ENCODE measurements around the gene TEX19. TPM values are rescaled to one million over a fixed set of nuclear protein-coding genes. Genes with fewer than 3 reads are reported as not detected.

TEX19 gene
- total RNA-seq, 4 donors from 2014 or later: not detected

DNA sequence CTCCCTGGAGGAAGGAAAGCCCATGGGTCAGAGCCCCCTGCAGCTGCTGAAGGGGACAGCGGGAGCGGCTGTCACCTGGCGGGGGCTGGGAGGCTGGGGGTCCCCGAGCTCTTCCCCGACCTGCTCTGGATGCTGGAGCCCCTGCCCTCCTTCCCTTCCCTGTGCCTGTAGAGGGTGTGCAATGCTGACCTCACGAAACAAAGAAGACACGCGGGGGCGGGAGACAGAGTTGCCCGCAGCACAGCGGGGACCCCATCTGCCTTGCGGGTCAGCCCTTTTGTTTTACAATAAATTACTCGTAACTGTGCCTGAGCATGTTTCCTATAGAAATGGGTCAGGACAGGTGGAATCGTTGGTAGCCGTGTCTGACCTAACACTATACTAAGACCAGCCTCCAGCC is 31.8 kb upstream of the TEX19 start:
- H3K27me3 ChIP-seq: peaks cover 14% of the 10 kb centered on the region
- DNase-seq (ENCODE audit: low spot score in 2 of 2): no peak
- 82% methylated on average over 10 of the region's 15 CpGs for WGBS
- H3K36me3 ChIP-seq: no peaks in the 10 kb centered on the region
- no peak overlapping the region for H3K27ac ChIP-seq
- TF ChIP-seq POLR2A (IDR thresholded peaks at IDR 0.05) (no peak), POLR2AphosphoS5 (IDR thresholded peaks at IDR 0.05) (no peak), EP300 (IDR thresholded peaks at IDR 0.05) (no peak)
- TF ChIP-seq, protein P1, sequence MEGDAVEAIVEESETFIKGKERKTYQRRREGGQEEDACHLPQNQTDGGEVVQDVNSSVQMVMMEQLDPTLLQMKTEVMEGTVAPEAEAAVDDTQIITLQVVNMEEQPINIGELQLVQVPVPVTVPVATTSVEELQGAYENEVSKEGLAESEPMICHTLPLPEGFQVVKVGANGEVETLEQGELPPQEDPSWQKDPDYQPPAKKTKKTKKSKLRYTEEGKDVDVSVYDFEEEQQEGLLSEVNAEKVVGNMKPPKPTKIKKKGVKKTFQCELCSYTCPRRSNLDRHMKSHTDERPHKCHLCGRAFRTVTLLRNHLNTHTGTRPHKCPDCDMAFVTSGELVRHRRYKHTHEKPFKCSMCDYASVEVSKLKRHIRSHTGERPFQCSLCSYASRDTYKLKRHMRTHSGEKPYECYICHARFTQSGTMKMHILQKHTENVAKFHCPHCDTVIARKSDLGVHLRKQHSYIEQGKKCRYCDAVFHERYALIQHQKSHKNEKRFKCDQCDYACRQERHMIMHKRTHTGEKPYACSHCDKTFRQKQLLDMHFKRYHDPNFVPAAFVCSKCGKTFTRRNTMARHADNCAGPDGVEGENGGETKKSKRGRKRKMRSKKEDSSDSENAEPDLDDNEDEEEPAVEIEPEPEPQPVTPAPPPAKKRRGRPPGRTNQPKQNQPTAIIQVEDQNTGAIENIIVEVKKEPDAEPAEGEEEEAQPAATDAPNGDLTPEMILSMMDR (IDR thresholded peaks at IDR 0.05): no peak
- H3K4me3 ChIP-seq: no peak overlapping the region
- peaks cover 37% of the 10 kb centered on the region for H3K4me1 ChIP-seq
- no peaks in the 10 kb centered on the region for H3K9me3 ChIP-seq

DNA sequence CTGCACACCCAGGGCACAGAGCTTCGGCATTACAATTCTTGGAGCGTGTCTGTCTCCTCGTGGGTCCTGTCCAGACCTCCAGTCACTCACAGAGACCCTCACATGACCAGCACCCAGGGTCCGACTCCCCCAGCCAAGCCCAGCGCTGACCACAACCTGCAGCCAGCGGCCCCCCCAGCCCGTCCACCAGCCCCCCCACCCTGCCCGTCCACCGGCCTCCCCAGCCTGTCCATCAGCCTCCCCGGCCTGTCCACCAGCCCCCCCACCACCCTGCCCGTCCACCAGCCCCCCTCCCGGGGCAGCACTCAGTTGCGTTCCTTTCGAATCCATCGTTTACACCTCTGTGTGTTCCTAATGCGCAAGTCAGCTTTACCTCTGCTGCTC is 31.3 kb upstream of the TEX19 start:
- no peaks in the 10 kb centered on the region for H3K36me3 ChIP-seq
- 92% methylated on average over 5 of the region's 16 CpGs for WGBS
- no peaks in the 10 kb centered on the region for H3K9me3 ChIP-seq
- H3K4me3 ChIP-seq: no peak overlapping the region
- no peak overlapping the region for H3K27ac ChIP-seq
- H3K4me1 ChIP-seq: peaks cover 41% of the 10 kb centered on the region
- no peak for DNase-seq (ENCODE audit: low spot score in 2 of 2)
- H3K27me3 ChIP-seq: peaks cover 10% of the 10 kb centered on the region
- no peak for TF ChIP-seq POLR2AphosphoS5 (IDR thresholded peaks at IDR 0.05)
- TF ChIP-seq, protein P1 (IDR thresholded peaks at IDR 0.05): no peak
- no peak for TF ChIP-seq EP300 (IDR thresholded peaks at IDR 0.05)
- no peak for TF ChIP-seq POLR2A (IDR thresholded peaks at IDR 0.05)

DNA sequence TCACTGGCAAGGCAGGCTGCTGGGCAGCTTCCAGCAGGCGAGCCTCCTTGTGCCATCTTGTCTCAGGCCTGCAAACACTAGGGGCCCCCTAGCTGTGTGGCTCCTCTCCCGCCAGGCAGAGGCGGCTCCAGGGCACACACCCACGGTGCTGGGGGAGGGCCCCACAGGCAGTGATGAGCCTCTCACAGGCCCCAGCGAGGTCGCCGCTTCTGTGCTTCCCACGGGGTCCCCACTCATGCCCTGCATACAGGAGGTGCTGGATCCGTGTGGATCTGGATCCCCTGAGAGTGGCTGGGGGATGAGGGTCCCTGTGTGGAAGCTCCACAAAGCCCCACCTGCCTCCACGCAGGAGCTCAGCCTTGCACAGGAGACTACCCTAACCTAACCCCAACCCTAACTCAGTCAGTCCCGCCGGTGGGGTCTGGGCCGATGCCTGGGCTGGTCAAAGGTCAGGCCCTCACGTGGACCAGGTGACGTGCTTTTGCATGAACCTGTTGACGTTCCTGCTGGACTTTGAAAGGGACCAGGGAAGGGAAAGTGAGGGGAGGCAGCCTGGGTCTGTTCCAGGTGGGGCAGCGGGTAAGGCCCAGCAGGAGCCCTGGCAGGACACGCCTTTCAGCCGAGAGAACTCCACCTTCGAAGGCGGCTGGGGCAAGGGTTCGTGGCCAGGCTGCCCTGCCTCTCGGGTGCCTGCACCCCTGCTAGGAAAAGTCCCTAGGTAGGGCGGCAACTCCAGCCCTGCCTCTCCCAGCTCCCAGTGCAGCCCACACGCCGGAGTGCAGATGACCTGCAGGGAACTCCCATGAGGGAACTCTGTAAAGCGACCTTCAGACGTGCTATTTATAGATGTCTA is 30.7 kb upstream of the TEX19 start:
- Histone ChIP-seq H3K36me3 (no peaks in the 10 kb centered on the region), H3K9me3 (no peaks in the 10 kb centered on the region), H3K27me3 (peaks cover 3% of the 10 kb centered on the region), H3K27ac (no peak overlapping the region), H3K4me3 (no peak overlapping the region), H3K4me1 (peaks cover 47% of the 10 kb centered on the region)
- TF ChIP-seq EP300 (IDR thresholded peaks at IDR 0.05): no peak
- TF ChIP-seq, protein P1 (IDR thresholded peaks at IDR 0.05): no peak
- TF ChIP-seq POLR2A (IDR thresholded peaks at IDR 0.05): no peak
- no peak for TF ChIP-seq POLR2AphosphoS5 (IDR thresholded peaks at IDR 0.05)
- WGBS: 65% methylated on average over 14 of the region's 28 CpGs
- DNase-seq (ENCODE audit: low spot score in 2 of 2): no peak

- DNase-seq (ENCODE audit: low spot score in 2 of 2): no peak
- Histone ChIP-seq H3K36me3 (no peaks in the 10 kb centered on the region), H3K4me3 (no peak overlapping the region), H3K9me3 (no peaks in the 10 kb centered on the region), H3K27ac (no peak overlapping the region), H3K4me1 (peaks cover 54% of the 10 kb centered on the region), H3K27me3 (no peaks in the 10 kb centered on the region)
- TF ChIP-seq POLR2AphosphoS5 (IDR thresholded peaks at IDR 0.05) (no peak), POLR2A (IDR thresholded peaks at IDR 0.05) (no peak), EP300 (IDR thresholded peaks at IDR 0.05) (no peak)
- TF ChIP-seq, protein P1 (IDR thresholded peaks at IDR 0.05): no peak
- WGBS: 95% methylated on average over 8 of the region's 15 CpGs
These were observed 30.0 kb upstream of the TEX19 start for GRCh38 chr17:82328994-82329507.

GRCh38 chr17:82329683-82330321 is 29.2 kb upstream of the TEX19 start:
- DNase-seq (ENCODE audit: low spot score in 2 of 2): no peak
- Histone ChIP-seq H3K36me3 (no peaks in the 10 kb centered on the region), H3K4me1 (peaks cover 59% of the 10 kb centered on the region), H3K27me3 (no peaks in the 10 kb centered on the region), H3K9me3 (no peaks in the 10 kb centered on the region), H3K4me3 (no peak overlapping the region), H3K27ac (no peak overlapping the region)
- no CpG with 5 or more reads among the region's 19 CpGs for WGBS
- no peak for TF ChIP-seq POLR2A (IDR thresholded peaks at IDR 0.05)
- no peak for TF ChIP-seq POLR2AphosphoS5 (IDR thresholded peaks at IDR 0.05)
- no peak for TF ChIP-seq EP300 (IDR thresholded peaks at IDR 0.05)
- TF ChIP-seq, protein P1 (IDR thresholded peaks at IDR 0.05): no peak
